Stimulated activated CD8-positive, alpha-beta memory T cell treated with anti-CD3 and anti-CD28 coated beads, Interleukin-15, amount 100 ng/mL, for 1 hour (primary cell): ENCODE results near the gene DOCK8.

Source experiments
- DNase-seq: peaks from one replicate; pipeline ENCODE4 v3.0.0-alpha.2; 2020; ENCODE audit warnings: low read depth

The DOCK8 gene

GRCh38 chr9:419571-420171 lies 205.0 kb downstream of the DOCK8 start:
- no peak for DNase-seq

- DNase-seq: no peak
Measured at GRCh38 chr9:421896-422295, 207.2 kb downstream of the DOCK8 start.

GRCh38 chr9:426264-426663 lies 211.6 kb downstream of the DOCK8 start:
- DNase-seq: no peak

- no peak for DNase-seq
Measured at GRCh38 chr9:426976-427375, 212.3 kb downstream of the DOCK8 start.

- no peak for DNase-seq
Measured at GRCh38 chr9:431701-432100, 217.0 kb downstream of the DOCK8 start.

- no peak for DNase-seq
Measured at GRCh38 chr9:436482-436881, 221.8 kb downstream of the DOCK8 start.

- no peak for DNase-seq
Measured at GRCh38 chr9:437066-437465, 222.4 kb downstream of the DOCK8 start.

GRCh38 chr9:437574-438001 lies 222.9 kb downstream of the DOCK8 start:
- DNase-seq: no peak

GRCh38 chr9:438066-438465 lies 223.4 kb downstream of the DOCK8 start:
- DNase-seq: no peak

GRCh38 chr9:438961-439768 lies 224.5 kb downstream of the DOCK8 start:
- DNase-seq: no peak

GRCh38 chr9:441126-441525 lies 226.5 kb downstream of the DOCK8 start:
- DNase-seq: no peak

- DNase-seq: no peak
Measured at GRCh38 chr9:444528-444927, 229.9 kb downstream of the DOCK8 start.

GRCh38 chr9:445033-445432 lies 230.4 kb downstream of the DOCK8 start:
- DNase-seq: no peak

GRCh38 chr9:446074-446699 lies 231.5 kb downstream of the DOCK8 start:
- DNase-seq: no peak

- peak; percentile 38 for DNase-seq
Measured at GRCh38 chr9:447230-448025, 232.8 kb downstream of the DOCK8 start.

- no peak for DNase-seq
Measured at GRCh38 chr9:450057-450456, 235.4 kb downstream of the DOCK8 start.

- no peak for DNase-seq
Measured at GRCh38 chr9:450561-450960, 235.9 kb downstream of the DOCK8 start.

GRCh38 chr9:453832-454231 lies 239.2 kb downstream of the DOCK8 start:
- DNase-seq: no peak

GRCh38 chr9:456365-456764 lies 241.7 kb downstream of the DOCK8 start:
- DNase-seq: no peak

GRCh38 chr9:458590-458989 lies 243.9 kb downstream of the DOCK8 start:
- no peak for DNase-seq

- DNase-seq: no peak
Measured at GRCh38 chr9:459491-460444, 245.1 kb downstream of the DOCK8 start.
